Activated CD8-positive, alpha-beta memory T cell treated with anti-CD3 and anti-CD28 coated beads, Interleukin-2, amount 50 U/mL, for 1 hour (primary cell): ENCODE measurements around the gene ITIH3.

Experiments used
- DNase-seq: peaks from one replicate; pipeline ENCODE4 v3.0.0-alpha.2; 2020; ENCODE audit errors: extremely low read depth

ITIH3 gene

DNA sequence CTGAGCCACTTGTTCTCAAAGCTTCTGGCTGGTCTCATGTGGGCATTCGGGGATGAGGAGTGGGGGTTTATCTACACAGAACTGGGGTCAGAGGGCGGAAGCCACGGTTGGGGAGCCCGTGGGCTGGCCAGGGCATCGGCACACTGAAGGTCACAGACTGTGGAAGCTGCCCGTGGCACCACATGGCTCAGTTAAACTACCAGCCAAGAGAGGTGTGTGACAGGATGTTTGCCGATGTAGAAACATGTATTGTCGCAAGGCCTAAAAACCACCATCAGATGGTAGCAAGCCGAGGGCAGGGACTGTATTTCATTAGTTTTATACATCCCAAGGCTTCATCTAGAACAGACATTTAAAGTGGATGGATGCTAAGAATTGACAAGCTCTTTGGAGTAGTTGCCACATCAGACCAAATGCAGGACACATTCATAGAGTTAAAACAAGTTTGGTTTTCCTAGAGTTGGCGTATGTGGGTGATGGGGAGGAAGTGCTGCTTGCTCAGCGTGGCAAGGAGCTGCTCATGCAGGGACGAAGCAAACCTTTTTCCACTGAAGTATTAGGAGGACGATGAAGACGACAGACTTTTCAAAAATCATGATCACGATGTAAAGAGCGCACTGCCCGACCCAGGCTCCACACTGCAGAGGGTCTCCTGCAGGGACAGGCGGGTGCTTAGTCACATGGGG, 49.8 kb downstream of the ITIH3 start:
- no peak for DNase-seq

DNA sequence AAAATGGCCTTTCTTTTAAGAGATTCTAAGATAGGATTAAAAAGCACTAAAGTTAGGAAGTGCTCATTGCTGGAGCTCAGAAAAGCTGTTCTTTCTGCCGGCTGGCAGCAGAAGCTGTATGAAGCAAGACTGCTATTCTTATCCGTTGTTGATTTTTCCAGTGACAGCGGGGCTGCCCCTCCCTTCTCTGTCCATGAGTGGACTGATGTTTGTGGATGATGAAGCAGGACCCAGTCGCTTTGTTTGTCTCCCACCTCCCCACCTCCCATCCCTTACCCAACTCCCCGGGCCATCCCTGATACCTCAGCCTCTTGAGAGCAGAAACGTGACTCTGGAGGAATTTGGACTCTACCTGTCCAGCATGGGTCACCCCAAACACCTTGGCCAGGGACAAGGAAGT, 50.6 kb downstream of the ITIH3 start:
- DNase-seq, result no peak

DNA sequence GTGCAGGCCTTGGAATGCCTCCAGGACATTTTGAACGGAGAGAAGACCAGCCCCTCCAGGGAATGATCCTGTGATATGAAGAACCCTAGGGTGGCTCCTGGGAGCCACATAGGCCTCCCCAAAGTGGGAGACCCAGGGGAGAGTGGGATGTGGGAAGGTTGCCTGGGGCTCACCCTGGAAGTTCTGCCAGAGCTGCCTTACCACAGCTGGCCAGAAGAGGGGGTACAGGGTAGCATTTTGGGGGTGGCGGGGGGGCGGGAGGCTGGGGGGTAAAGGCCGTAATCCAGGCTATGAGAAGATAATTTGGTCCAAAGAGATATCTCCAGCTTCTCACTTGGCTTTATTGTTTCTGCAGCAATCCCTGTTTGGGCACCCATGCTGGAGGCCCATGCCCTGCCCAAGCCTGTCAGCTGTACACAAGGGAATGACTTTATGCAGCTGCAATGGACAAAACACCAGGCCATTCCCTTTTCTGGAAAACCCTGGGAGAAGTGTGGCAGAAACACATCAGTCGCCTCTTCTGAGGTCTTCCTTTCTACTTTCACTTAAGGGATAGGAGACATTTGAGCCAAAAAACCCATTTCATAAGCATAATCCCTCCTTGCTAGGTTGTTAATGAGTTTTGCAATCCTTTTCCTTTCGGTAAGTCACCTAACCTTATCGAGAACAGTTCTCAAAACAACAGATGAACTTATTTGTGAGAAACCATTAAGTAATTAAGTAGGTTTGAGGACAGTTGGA, 51.3 kb downstream of the ITIH3 start:
- DNase-seq, result no peak

DNA sequence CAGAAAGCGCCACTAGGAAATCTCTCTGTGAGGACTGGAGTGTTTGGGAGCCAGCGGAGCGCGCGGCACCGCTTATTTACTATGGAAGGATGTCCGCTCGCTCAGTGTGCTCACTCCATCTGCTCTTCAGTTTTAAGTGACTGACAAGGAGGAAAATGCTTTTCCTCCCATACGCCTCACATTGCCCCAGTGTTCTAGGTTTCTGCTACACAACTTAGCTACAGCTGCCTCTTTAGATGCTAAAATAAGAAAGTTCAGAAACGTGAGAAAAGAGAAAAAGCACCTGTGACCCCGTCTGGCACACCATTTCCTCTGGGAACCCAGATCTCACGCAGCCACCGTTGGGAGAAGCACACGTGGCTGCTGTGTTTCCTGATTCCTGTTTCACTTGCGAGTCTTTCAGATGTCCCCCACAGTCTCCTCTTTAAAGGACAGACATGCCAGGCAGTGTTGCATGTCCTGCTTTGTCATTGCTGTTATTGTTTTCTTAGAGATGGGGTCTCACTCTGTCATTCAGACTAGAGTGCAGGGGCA, 51.9 kb downstream of the ITIH3 start:
- no peak for DNase-seq

DNA sequence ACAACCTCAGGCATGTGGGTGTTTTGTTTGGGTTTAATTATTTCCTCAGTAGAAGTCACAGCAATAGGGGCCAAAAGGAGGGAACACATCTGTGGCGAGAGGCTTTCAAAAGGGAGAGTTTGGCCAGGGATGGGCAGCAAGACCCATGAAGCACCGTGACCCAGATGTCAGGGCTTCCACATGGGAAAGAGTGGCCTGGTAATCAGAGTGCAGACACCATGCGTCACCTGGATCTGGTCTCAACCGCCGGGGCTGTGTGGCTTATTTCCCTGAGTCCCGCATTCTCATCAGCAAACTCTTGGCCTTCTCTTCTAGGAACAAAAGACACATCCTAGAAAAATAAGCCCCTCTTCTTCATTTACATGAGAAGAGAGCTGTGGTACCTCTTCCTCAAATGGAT, 52.6 kb downstream of the ITIH3 start:
- DNase-seq, result no peak

DNA sequence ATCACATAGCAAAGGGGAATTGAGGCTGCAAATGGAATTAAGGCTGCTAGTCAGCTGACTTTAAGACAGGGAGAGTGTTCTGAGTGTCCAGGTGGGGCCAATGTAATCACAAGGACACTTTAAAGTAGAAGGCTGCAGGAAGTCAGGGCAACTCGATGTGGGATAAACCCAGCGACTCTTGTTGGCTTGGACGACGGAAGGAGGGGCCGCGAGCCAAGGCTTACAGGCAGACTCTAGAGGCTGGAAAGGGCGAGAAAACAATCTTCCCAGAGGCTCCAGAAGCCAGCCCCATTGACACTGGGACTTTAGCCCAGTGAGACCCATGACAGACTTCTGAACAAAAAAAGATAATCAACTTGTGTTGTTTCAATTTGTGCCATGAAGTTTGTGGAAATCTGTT, 53.1 kb downstream of the ITIH3 start:
- no peak for DNase-seq

DNA sequence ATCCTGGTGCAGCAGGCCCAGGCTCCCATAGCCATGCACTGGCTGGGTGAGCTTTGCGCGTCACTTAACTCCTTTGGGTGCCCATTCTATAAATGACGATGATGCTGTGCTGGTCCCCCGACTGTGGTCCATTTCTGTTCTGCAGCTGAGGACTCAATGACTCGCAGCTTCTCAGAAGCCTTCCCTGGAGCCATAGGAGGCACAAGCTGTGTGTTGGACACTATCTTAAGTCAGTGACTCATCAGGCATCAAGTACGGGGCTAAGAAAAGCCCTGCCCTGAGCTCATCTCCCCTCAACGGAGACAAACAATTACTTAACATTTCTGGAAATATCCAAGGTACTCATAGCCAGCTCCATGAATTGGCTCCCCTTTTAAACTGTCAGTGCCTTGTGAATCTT, 54.0 kb downstream of the ITIH3 start:
- DNase-seq, result no peak

DNA sequence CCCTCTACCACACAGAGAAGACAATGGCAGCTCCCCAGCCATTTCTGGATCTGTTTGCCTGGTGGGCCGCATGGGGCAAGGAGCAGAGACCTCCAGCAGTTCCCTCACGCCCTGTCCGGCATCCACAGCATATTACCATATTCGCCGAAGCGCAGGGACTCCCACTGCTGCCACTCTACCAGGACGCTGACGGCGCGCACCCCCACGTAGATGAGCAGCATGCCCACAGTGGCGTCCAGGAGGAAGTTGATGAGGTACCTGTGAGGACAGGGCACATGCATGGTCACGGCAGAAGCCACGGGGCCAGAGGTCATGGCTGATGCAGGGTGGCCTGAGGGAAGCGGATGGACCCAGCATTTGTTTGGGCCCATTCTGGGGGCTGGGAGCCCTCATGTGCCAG, 55.1 kb downstream of the ITIH3 start:
- no peak for DNase-seq

DNA sequence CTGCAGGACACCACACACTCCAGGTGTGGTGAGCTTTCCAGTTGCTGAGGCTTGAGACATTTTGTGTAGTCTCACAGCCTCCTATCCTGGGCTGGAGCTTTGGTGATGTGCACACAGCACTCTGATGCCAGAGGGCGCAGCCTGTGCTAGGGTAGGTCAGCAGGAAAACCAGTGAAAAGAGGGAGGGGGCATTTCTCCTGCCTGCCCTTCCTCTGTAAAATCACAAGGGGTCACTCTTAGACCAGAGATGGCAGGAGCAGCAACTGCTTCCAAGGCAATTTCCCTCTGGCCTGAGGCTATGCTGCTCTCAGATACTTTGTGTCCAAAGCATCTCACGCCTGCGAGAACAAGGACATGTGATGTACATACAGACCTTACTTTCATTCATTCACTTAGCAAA, 56.8 kb downstream of the ITIH3 start:
- no peak for DNase-seq

DNA sequence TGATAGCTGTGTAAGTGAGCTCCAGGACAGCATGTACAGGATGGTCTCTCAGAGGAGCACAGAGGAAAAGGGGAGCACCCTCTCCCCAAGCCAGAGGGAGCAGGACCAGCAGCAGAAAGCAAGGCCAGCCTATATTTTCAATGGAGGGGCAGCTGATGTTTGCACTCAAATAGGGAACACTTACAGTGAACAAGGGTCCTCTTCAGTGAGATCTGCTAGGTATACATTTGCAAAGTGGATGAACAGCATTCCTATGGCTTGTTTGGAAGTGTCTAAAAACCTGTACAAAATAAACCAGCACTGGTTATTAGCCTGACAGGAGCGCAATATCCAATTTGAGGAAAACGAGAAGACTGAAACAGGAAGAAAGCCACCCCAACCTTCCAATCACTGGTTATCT, 57.8 kb downstream of the ITIH3 start:
- DNase-seq, result no peak

DNA sequence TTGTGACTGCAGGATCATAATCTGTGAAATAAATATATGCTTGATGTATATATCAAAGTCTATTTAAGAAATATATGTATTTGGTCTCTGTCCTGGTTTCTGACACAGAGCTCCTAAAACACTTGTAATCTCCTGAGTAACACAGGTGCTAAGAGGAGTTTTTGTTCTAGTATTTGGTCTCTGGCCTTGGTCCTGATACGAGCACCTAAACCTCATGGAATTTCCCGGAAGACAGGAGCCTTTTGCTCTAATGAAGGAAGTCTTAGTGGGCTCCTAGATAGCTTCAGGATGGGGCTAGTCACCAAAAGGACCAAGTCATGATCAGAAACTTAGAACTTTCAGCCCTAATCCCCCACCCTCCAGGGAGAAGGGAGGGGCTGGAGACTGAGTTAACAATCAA, 59.4 kb downstream of the ITIH3 start:
- no peak for DNase-seq

DNA sequence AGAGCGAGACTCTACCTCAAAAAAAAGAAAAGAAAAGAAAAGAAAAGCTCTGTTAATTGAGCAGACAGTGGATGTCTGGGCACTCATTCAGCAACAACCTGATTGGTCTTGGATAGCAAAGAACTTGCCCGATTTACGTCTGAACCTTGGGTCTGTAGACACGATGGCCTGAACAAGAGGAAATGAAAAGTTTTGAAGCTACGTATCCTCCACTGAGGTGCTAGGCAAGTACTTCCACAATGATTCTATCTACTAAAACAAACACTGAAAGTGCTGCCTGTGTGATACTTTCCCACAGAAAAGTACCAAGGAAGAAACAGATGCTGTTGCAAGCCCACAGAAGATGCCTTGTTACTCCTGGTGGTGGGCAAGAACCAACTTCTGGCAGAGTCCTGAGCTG, 62.1 kb downstream of the ITIH3 start:
- DNase-seq, result no peak

DNA sequence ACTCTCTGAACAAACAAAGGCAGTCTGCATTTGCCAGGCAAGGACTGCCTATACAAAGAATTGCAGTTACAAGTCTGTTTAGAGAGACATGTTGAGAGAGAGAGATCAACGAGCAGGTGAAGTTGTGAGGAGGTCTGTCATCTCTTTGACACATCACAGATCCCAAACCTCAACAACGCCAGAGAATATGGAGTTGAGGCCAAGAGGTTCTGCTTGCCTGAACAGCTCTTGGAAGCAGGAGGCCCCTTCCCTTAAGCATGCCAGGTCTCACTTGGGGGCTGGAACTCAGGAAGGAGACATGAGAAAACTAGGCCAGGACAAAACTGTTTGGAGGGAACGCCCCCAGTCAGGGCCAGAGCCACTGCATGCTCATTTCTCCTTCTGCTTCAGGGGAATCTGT, 62.5 kb downstream of the ITIH3 start:
- DNase-seq, result no peak

DNA sequence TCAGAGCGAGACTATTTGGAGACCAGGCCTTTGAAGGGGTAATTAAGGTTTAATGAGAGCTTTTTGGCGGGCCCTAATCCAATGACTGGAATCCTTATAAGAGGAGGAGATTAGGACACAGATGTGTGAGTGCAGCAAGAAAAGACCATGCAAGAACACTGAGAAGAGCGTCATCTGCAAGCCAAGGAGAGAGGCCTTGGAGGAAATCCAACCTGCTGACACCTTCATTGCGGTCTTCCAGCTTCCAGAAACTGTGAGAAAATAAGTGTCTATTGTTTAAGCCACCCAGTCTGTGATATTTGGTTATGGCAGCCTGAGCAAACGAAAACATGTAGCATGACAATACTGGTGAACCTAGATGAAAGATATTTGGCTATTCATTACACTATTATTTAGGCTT, 63.3 kb downstream of the ITIH3 start:
- no peak for DNase-seq
